ENCODE measurements around the gene SLC30A2. TPM values are rescaled to one million over a fixed set of nuclear protein-coding genes. Genes with fewer than 3 reads are reported as not detected.

Gene SLC30A2
- total RNA-seq, 1 donor from 2014 or later: not detected

DNA sequence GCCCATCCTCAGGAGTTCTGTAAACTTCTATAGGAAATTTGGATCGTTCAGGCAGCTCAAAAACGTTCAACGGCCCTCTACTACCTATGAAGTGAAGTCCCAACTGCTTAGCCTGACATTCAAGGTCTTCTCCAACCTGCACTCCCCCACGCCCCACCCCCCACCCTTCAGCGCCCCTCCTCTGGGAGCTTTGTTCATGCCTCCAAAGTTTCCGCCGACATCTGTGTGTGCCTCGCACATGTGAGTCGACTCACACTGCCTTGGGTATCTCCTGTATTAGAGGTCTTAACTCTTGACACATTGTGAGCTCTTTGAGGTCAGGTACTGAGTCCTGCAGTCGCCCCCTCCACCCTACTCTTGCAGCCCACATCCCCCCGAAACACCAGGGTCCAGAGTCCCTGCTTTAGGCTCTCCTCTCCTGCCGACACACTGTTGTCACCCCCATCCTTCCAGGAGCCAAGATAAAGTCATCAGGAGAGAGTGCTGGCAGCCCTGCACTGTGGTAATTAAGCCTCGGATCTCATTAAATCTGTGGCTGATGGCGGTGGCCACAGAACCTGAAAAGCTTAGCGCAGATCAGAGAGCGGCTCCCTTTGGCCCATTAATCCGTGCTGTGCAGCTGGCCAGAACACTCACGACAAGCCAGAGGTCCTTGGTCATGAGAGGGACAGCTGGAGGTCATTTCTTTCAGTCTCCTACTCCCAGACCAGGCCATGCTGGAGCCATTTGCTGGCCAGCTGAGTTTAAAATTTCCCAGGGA is 46.7 kb downstream of the SLC30A2 start:
- TF ChIP-seq, protein P1, sequence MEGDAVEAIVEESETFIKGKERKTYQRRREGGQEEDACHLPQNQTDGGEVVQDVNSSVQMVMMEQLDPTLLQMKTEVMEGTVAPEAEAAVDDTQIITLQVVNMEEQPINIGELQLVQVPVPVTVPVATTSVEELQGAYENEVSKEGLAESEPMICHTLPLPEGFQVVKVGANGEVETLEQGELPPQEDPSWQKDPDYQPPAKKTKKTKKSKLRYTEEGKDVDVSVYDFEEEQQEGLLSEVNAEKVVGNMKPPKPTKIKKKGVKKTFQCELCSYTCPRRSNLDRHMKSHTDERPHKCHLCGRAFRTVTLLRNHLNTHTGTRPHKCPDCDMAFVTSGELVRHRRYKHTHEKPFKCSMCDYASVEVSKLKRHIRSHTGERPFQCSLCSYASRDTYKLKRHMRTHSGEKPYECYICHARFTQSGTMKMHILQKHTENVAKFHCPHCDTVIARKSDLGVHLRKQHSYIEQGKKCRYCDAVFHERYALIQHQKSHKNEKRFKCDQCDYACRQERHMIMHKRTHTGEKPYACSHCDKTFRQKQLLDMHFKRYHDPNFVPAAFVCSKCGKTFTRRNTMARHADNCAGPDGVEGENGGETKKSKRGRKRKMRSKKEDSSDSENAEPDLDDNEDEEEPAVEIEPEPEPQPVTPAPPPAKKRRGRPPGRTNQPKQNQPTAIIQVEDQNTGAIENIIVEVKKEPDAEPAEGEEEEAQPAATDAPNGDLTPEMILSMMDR (IDR thresholded peaks at IDR 0.05; ENCODE audit: insufficient read depth, low read length, severe bottlenecking): no peak
- DNase-seq (ENCODE audit: low read depth): no peak
- no peak overlapping the region for H3K4me3 ChIP-seq (ENCODE audit: low read depth, low read length)
- no peak for FAIRE-seq
- no peaks in the 10 kb centered on the region for H3K27me3 ChIP-seq (ENCODE audit: control insufficient read depth, insufficient read depth, low read length)
- H3K36me3 ChIP-seq (ENCODE audit: control insufficient read depth, insufficient read depth, low read length): no peaks in the 10 kb centered on the region

DNA sequence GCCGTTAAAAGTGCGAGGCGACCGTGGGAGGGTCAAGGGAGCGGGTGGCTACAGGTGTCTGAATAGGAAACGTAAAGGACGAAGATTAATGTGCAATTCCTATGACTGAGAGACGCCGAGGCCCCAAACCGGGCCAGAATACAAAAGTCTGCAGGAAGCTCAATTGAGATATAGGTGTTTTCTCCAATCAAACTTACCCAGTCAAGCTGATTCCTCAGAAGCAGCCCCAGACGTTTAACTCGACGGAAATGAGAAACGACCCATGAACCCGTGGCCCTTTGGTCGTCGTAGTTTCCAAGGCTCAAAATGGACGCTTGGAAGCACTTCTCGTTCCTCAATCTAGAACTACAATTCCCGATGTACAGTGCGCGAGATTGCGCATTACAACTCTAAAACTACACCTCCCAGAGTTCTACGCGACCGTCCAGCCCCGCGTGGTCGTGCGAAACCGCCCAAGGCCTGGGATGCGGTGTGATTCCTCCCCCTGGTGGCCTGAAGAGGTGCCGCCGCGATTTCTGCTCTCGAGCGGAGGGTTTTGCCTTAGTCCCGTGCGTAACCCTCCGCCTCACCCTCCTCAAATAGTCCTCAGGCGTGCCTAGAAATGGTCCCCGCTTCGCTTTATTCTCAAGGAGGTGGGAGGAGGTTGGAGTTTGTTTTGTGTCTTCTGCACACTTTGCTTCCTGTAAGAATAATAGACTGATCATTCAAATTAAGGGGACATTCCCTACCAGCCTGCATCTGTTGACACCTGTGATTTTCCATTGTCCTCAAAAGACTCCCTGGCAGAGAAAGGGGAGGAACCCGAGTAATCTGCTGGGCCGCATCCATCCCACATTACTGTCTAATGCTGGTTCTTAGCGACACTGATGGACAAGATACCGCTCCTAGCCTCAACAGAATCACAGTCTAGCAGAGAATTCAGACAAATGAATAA is 47.8 kb downstream of the SLC30A2 start, which contains the start of gene PAFAH2:
TSS of gene PAFAH2 (minus strand) at position 236 of the 934 bp plus-strand sequence. CDS start 7,247 bp downstream, outside the sequence.
- H3K36me3 ChIP-seq (ENCODE audit: control insufficient read depth, insufficient read depth, low read length): no peaks in the 10 kb centered on the region
- DNase-seq (ENCODE audit: low read depth): peak; percentile 98
- TF ChIP-seq, protein P1 (IDR thresholded peaks at IDR 0.05; ENCODE audit: insufficient read depth, low read length, severe bottlenecking): peak; percentile 98
- H3K27me3 ChIP-seq (ENCODE audit: control insufficient read depth, insufficient read depth, low read length): no peaks in the 10 kb centered on the region
- peak within 1 kb of the TSS; percentile 52 for H3K4me3 ChIP-seq (ENCODE audit: low read depth, low read length)
- peak; percentile 98 for FAIRE-seq

- TF ChIP-seq, protein P1 (IDR thresholded peaks at IDR 0.05; ENCODE audit: insufficient read depth, low read length, severe bottlenecking): no peak
- Histone ChIP-seq H3K27me3 (ENCODE audit: control insufficient read depth, insufficient read depth, low read length) (no peaks in the 10 kb centered on the region), H3K4me3 (ENCODE audit: low read depth, low read length) (peak overlapping the region; percentile 52), H3K36me3 (ENCODE audit: control insufficient read depth, insufficient read depth, low read length) (peaks cover under 1% of the 10 kb centered on the region)
- no peak for FAIRE-seq
- peak; percentile 33 for DNase-seq (ENCODE audit: low read depth)
Observed at GRCh38 chr1:25996966-25997827, 48.7 kb downstream of the SLC30A2 start.

- TF ChIP-seq, protein P1 (IDR thresholded peaks at IDR 0.05; ENCODE audit: insufficient read depth, low read length, severe bottlenecking): no peak
- no peak for DNase-seq (ENCODE audit: low read depth)
- peaks cover 6% of the 10 kb centered on the region for H3K36me3 ChIP-seq (ENCODE audit: control insufficient read depth, insufficient read depth, low read length)
- no peak for FAIRE-seq
- no peaks in the 10 kb centered on the region for H3K27me3 ChIP-seq (ENCODE audit: control insufficient read depth, insufficient read depth, low read length)
- no peak overlapping the region for H3K4me3 ChIP-seq (ENCODE audit: low read depth, low read length)
Observed at GRCh38 chr1:25994402-25995150, 51.3 kb downstream of the SLC30A2 start.

Measured in bronchial epithelial cell (primary cell).